Mammary epithelial cell (primary cell): Measurements from ENCODE around the gene ZNF783.

Experiments
- EZH2 ChIP-seq: IDR thresholded peaks from 2 replicates; pipeline ENCODE4 v1.6.1; 2012; ENCODE audit warnings: low read length, inconsistent platforms, borderline replicate concordance
- TF ChIP-seq, protein P1 (sequence below), 2 donors: IDR thresholded peaks in 1 of 2; conservative IDR thresholded peaks in 1 of 2; 2 replicates each; pipeline ENCODE4 v1.5.1; 2011 to 2012; ENCODE audit warnings: inconsistent platforms in 2 of 2, low read length in 2 of 2, mild to moderate bottlenecking in 2 of 2, control low read depth in 1 of 2, low read depth in 1 of 2; ENCODE audit not compliant: insufficient read depth in 1 of 2; ENCODE audit errors: extremely low read depth in 1 of 2

DNA sequence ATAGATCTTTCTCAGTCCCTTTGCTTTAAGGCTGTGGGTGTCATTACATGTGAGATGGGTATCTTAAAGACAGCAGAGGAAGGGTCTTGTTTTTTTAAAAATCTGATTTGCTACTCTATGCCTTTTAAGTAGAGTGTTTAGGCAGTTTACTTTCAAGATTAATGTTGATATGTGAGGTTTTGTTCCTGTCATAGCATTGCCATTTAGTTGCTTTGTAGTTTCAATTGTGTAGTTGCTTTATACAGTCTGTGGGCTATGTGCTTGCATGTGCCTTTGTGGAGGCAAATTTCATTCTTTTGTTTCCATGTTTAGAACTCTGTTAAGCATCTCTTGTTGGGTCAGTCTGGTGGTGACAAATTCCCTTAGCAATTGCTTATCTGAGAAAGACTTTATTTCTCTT is 54.6 kb downstream of the ZNF783 start:
- TF ChIP-seq, protein P1, sequence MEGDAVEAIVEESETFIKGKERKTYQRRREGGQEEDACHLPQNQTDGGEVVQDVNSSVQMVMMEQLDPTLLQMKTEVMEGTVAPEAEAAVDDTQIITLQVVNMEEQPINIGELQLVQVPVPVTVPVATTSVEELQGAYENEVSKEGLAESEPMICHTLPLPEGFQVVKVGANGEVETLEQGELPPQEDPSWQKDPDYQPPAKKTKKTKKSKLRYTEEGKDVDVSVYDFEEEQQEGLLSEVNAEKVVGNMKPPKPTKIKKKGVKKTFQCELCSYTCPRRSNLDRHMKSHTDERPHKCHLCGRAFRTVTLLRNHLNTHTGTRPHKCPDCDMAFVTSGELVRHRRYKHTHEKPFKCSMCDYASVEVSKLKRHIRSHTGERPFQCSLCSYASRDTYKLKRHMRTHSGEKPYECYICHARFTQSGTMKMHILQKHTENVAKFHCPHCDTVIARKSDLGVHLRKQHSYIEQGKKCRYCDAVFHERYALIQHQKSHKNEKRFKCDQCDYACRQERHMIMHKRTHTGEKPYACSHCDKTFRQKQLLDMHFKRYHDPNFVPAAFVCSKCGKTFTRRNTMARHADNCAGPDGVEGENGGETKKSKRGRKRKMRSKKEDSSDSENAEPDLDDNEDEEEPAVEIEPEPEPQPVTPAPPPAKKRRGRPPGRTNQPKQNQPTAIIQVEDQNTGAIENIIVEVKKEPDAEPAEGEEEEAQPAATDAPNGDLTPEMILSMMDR (conservative IDR thresholded peaks at IDR 0.05 in 1 of 2, IDR thresholded peaks at IDR 0.05 in 1 of 2; ENCODE audit: extremely low read depth in 1 of 2, insufficient read depth in 1 of 2, low read depth in 1 of 2, low read length in 2 of 2), result no peak
- no peak for TF ChIP-seq EZH2
